ENCODE data around the gene CCR1.
A peak's percentile ranks its signal among the peaks of the same experiment; 100 is the strongest.

- TF ChIP-seq EZH2phosphoT487 (IDR thresholded peaks at IDR 0.05; ENCODE audit: unreplicated experiment) = no peak
- TF ChIP-seq EZH2 (IDR thresholded peaks at IDR 0.05; ENCODE audit: low read depth, unreplicated experiment) = no peak
- peak; percentile 59 to 86 for TF ChIP-seq CTCF (conservative IDR thresholded peaks at IDR 0.05; ENCODE audit: low read depth in 2 of 2)
- TF ChIP-seq ETS1 (IDR thresholded peaks at IDR 0.05) = no peak
- TF ChIP-seq POLR2AphosphoS5 (IDR thresholded peaks at IDR 0.05; ENCODE audit: low read depth) = no peak
- no peak for TF ChIP-seq STAT1 (IDR thresholded peaks at IDR 0.05; ENCODE audit: unreplicated experiment)
- TF ChIP-seq REST (IDR thresholded peaks at IDR 0.05; ENCODE audit: unreplicated experiment) = no peak
- no peak for TF ChIP-seq CREB1 (CRISPR knock-in tag; IDR thresholded peaks at IDR 0.05; ENCODE audit: low read depth)
- no peak for TF ChIP-seq NANOG (IDR thresholded peaks at IDR 0.05; ENCODE audit: borderline replicate concordance)
- no peak for TF ChIP-seq JUNB (IDR thresholded peaks at IDR 0.05; ENCODE audit: unreplicated experiment)
- peak; percentile 22; the same call in 1 of the 2 replicates for TF ChIP-seq ZNF462 (CRISPR knock-in tag; IDR thresholded peaks at IDR 0.05)
These were observed 6.7 kb upstream of the CCR1 start for GRCh38 chr3:46214751-46215352.
